ENCODE measurements around the gene SLC31A1.
"Not testable (repeated sequence)": the region's sequence is repeated elsewhere in the genome, so short reads cannot be mapped to it uniquely, and the experiment has no call there.

The SLC31A1 gene

DNA sequence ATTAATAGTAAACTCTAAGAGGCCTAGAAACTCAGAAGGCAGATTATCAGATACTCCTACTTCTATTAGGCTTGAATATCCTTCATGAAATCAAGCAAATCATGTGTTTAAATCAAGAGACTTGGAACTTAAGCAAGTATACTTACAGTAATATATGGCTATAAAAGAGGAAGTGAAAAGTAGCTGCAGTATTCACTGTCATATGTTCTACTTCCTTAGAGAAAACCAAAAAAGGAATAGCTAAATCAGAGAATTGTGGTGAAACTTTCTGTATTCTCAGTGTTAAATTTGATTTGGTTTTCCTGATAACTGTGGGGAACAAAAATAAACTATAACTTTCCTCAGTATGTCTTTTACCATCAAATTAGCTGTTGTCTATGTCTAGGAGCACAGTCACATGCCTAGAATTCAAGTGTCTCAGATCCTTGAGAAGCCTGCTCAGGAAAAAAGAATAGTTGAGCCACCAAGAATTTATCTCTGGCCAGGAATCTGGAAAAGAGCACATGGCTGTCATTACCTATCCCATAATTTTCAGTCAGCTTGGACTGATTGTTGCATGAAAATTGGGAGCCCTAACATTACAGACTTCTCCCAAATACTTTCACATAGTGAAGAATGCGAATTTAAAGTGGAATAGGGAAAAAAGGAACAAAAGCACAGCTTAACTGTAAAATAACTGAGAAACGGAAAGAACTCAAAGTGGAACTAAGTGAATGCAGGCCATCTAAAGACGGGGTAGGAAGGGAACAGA, 2.0 kb upstream of the SLC31A1 start:
- DNase-seq = no peak

DNA sequence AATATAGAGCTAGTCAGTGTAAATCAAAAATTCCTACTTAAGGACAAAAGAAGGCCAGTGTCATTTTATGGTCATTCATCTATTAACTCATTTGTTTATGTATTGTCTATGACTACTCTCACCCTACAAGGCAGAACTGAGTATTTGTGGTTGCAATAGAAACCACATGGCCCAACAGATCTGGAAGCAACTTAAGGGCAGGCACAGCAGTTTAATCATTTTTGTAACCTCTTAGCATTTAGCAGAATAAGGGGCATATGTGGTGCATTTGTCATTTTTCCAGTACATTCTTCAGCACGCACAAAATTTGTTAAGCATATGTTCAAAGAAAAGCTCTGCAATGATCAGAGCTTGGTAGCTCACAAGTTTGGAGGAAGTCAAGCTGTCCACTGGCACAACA, 1.4 kb upstream of the SLC31A1 start:
- DNase-seq = no peak

DNA sequence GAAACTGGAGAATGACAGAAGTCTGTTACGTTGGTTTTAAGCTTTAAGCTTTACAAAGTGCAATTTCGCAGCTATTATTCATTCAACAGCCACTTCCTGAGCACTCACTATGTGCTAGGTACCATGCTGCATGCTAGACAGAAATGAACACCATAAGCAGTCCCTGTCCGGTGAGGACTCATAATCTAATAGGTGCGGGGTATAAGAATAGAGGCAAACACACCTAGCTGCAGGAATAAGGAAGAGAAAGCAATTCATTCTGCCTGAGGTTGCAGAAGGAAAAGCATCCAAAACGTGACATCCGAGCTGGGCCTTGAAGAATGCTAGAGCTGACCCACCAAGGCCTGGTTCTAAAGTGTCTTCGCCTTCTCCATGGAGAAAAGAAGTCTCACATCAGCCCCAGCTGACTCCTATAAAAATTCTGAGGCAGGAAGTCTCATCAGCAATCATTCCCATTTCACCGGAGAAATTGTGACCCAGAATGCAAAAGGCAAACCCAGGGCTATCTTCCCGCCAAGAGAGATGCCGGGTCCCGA, 809 bp upstream of the SLC31A1 start:
- DNase-seq = no peak

DNA sequence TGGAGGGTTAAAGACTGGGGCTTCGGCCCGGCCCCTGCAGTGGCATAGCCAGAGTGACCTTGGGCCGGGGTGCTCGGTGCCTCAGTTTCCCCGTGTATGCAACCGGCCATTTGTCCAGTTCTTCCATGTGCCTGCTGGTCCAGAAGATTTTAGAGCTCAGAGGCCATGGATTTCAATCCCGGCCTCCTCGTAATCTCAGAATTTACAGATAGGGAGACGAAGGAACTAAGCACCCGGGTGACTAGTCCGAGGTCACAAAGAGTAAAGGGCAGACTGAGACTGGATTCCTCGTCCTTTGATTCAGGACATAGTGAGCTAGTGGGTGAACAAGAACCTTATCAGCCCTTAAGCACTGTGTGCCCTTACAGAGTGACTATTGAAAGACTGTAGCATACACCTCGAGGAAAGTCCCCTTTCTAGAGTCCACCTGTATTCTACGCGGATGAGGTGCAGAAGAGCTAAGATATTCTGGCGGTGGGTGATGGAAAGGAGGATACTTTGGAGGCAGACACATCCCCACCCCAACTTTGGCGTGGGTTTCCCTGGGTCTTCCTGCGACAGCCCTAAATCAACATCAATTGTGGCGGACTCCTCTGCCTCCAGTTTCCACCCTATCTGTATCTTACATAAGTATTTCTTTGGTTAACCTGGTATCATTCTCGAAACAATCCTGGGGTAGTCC, 597 bp downstream of the SLC31A1 start:
- no peak for DNase-seq

DNA sequence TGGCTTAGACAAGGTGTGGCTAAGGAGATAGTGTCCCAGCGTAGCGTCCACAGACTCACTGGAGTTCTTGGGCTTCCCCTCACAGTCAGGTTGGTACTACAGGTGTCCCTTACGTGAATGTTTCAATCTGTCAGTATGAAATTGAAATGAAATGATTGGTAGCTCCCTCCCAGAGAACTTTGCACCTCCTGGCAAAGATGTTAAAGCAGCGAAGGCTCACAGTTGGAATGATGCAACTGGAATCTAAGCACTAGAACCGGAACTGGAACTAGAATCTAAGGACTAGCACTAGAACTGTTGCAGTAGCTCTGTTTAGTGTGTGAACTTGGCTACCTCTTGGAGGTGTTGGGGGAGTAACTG, 1.1 kb downstream of the SLC31A1 start:
- no peak for DNase-seq

DNA sequence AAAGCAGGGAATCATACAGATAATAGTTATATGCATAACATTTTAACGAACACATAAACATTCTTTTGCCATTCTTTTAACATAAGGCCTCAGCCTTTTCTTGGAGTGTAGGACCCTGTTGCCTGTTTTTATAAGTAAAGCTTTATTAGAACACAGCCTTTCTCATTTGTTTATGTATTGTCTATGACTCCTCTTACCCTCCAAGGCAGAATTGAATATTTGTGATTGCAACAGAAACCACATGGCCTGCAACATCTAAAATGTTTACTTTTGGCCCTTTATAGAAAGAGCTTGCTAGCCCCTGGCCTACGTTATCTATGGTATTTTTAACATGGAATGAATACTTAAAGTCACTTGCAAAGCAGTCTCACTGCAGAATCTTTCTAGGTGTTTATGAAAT, 2.6 kb downstream of the SLC31A1 start:
- DNase-seq = no peak

DNA sequence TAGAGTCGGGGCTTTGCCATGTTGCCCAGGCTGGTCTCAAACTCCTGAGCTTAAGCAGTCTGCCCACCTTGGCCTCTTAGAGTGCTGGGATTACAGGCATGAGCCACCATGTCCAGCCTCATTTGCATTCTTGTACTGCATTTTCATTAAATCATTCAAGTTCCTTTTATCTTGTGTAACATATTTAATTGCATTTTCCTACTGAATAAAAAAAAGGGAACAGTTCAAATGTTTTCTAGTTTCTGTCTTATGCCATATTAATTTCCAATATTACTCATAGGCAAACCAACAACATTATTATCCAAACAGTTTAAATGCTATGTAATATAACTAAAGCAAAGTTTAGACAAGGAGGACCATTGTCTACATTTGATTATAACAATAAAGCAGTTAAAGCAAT, 6.1 kb downstream of the SLC31A1 start:
- no peak for DNase-seq

DNA sequence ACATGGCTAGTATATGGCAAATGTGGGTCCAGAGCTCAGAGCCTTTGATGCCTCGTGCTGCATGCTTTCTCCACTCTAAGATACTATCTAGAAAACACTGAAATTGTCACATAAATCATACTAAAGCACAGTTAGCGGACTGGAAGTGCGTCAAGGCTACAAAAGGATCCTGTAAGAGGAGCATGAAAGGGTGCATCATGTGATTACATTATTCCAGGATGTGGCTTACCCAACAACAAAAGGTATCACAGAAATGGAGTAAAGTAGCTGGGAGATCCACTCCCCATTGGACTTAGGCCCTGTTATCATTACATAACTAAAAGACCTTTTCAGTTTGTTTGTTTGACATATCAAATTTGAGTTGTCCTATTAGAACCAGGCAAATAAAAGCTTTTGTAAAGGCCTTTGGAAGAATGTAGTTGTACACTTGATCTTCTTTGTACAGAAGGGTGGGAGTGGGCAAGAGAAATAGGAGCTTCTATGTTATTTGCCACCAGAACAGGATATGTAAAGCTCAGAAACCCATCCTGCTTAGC, 6.9 kb downstream of the SLC31A1 start:
- DNase-seq = no peak

DNA sequence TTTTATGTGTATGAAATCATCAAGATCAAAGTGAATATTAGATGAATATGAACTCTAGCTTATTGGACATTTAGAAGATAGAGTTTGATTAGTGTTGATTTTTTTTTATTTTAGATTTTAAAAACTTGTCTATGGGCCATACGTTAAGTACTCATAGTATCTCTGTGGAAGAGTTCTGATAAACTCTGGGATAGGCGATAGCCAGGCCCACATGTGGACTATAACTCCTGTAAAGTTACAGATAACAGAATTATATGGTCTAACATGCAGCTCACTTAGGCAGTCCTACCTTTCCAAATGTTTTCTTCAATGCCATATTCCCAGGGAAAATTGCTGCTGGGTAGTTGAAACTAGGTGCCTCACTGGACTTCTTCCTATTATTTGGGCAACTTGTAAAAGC, 10.4 kb downstream of the SLC31A1 start:
- no peak for DNase-seq

DNA sequence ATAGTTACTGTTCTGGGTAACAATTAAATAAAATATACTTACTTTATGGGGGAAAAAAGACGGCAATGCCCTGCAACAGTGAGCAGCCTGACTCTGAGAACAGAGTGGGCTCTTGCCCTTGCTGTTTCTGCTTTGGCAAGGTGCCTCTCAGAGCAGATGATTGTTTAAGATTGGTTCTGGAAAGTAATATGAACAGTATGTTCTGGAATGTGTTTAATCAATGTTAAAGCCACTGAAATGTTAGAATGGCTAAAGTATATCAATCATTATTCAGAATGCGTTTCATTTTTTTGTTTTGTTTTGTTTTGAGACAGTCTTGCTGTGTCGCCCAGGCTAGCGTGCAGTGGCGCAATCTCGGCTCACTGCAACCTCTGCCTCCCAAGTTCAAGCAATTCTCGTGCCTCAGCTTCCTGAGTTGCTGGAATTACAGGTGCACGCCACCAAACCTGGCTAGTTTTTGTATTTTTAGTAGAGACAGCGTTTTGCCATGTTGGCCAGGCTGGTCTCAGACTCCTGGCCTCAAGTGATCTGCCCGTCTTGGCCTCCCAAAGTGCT, 14.4 kb downstream of the SLC31A1 start:
- not testable (repeated sequence) for DNase-seq

DNA sequence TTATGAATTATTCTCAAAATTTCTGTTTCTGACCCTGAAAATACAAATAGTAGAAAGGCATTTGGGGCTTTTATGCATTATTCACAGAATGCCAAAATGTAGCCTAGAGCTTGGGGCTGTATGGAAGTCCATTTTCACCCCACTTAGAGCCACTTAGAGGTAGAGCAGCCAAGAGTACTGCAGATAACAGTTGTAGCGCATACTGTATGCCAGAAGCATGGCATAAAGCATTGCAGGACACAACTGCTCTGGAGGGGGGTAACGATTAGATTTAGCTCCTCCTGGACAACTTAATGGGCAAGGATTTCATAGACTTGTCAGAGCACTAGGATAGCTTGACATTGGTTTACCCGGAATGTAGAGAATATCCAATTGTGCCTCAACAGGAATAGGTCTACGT, 15.7 kb downstream of the SLC31A1 start:
- DNase-seq = no peak

DNA sequence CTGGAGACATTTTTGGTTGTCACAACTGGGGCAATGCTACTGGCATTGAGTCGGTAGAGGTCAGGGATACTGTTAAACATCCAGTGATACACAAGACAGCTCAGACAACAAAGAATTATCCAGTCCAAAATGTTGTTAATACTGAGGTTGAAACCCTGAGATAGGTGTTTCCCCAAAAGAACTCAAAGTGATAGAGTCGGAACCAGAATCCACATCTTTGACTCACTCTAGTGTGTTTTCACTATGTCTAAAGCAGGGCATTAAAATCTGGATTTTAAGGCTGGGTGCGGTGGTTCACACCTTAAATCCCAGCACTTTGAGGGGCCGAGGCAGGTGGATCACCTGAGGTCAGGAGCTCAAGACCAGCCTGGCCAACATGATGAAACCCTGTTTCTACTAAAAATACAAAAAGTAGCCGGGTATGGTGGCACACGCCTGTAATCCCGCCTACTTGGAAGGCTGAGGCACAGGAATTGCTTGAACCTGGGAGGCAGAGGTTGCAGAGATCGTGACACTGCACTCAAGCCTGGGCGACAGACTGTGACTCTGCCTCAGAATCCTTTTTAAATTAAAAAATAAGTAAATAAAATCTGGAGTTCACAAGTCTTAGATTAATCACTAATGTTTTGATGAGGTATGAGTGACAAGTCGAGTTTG, 17.0 kb downstream of the SLC31A1 start:
- DNase-seq = no peak

DNA sequence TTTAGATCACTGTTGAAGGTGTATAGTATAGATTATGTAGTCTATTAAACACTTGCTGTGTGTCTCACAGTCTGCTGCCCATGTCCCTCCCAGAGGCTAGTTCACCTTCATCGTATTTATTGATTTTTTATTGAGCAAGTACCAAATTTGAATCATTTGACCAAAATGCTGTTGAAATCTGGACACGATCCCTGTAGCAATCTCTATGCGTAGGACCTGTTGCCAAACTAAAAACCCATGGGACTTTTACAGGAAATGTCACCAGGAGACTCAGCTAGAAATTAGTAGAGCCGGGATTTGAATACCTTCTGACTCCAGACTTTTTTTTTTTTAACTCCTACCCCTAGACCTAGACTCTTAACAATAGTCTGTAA, 17.5 kb downstream of the SLC31A1 start:
- no peak for DNase-seq

DNA sequence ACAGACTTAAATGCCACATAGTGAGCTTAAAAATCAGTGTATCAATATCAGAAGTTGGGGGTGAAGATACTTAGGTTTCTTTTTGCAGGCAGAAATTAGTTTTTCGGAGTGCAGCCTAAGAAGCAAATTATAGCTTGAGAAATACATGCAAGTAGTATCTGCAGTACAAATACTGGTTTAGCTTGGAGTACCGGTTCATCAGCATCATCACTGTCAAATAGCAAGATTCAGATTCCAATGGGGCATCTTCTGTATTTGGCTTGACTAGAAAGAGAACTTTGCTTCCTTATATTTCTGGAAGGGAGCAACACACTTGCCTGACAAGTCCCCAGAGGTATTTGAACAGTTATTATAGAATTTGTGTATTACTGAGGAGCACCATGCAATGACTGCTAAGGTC, 19.8 kb downstream of the SLC31A1 start:
- no peak for DNase-seq

DNA sequence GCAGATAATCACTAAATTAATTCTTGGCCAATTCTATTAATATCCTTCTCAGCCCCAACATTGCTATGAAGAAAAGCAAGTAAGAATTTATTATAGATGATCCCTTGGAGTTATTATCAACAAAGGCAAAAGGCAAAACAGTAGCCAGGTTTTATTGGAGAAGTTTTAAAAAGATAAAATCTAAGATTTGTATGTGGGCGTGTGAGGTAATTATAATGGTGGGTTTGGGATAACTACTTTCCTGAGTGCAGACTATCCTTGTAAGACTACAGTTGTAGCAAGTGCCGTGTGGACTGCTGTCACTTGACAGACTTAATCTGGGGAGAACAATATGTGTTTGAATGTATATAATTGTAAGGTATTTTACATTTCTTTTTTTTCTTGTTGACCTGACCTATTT, 23.2 kb downstream of the SLC31A1 start:
- no peak for DNase-seq

DNA sequence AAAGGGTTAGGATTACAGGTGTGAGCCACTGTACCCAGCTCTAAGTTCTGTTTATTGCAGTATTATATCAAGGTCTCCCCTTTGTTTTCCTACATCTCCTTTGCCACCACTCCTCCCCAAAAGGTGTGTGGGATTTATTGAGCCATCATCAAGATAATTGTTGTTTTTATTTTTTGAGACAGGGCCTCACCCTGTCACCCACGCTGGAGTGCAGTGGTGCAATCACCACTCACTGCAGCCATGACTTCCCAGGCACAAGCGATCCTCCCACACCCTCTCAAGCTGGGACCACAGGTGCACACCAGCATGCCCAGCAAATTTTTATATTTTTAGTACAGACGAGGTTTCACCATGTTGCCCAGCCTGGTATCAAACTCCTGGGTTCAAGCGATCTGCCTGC, 24.6 kb downstream of the SLC31A1 start:
- no peak for DNase-seq

DNA sequence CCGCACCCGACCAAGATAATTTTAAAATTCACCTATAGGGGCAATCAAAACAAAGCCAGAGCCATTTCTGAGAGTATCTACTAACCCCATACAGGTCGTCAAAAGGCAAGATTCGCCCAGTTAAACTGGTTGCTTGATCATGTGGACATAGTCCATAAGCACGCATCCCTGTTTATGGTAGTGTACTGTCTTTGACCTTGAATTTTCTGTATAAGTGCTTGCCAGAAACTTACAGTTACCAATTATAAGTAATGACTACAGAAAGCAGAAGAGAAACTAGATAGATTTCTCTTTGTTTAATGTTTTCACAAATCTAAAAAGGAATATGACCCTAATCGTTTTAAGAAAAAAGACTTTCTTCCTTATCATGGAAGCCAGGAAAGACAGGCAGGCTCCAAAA, 25.6 kb downstream of the SLC31A1 start:
- no peak for DNase-seq

DNA sequence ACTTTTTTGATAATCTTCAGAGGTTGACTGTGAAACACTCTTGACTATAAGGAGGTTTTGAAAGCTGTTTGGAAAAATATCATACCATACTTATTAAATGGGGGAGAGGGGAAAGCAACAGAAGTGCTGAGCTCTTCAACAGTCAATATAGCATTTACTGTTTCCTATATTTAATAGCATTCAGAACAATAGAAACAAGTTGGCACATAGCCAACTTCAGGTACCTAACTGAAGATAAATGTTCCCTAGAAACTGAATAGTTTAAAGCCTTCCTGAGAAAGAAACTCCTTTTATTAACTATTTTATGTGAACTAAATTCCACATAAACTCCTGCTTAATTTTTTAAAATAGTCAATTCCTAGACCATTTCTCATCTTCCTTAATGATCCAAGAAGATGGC, 26.3 kb downstream of the SLC31A1 start:
- no peak for DNase-seq

DNA sequence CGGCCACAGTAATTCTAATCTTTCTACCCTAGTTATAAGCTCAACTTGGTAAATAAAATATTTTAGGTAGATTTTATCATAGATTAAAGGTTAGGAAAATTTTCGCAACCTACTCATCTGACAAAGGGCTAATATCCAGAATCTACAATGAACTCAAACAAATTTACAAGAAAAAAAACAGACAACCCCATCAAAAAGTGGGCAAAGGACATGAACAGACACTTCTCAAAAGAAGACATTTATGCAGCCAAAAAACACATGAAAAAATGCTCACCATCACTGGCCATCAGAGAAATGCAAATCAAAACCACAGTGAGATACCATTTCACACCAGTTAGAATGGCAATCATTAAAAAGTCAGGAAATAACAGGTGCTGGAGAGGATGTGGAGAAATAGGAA, 28.3 kb downstream of the SLC31A1 start:
- DNase-seq = not testable (repeated sequence)

DNA sequence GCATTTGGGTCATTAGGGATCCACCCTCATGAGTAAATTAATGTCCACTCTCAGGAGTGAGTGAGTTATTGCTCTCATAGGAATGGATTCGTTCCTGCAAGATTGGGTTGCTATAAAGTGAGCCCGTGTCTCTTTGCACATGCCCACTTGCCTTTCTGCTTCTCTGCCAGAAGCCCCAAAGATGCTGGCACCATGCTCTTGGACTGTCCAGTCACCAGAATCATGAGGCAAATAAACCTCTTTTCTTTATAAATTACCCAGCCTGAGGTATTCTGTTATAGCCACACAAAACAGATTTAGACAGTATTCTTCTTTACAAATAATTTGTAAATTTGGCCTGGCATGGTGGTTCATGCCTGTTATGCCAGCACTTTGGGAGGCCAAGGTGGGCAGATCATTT, 29.5 kb downstream of the SLC31A1 start:
- DNase-seq = no peak

DNA sequence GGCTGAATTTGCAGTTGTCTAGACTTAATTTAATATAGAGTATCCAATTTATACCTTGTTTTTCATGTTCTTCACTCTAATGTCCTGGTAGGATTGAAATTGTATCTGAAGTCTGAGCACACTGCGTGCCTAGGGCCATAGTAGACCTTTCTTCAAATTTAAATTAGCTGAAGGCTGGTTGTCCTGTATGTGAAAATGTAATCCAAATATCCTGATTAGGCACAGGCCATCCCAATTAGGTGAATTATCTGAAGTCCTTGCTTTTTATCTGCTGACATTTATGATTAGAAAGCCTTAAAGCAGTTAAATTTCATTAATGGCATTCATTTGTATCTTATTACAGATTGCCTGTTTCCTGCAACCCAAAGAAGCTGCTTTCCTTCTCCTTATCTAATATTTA, 33.6 kb downstream of the SLC31A1 start:
- no peak for DNase-seq

DNA sequence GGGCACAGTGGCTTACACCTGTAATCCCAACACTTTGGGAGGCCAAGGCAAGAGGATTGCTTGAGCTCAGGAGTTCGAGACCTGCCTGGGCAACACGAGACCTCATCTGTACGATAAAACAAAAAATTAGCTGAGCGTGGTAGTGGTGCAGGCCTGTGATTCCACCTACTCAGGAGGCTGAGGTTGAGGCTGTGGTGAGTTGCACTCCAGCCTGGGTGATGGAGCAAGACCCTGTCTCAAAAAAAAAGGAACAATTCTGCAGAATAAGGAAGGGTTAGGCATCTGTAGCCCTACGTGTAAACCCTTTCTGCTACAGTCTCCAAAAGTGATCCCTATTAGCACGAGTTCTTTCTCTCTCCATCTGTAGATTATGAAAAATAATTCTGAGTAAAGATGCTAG, 34.1 kb downstream of the SLC31A1 start:
- no peak for DNase-seq

DNA sequence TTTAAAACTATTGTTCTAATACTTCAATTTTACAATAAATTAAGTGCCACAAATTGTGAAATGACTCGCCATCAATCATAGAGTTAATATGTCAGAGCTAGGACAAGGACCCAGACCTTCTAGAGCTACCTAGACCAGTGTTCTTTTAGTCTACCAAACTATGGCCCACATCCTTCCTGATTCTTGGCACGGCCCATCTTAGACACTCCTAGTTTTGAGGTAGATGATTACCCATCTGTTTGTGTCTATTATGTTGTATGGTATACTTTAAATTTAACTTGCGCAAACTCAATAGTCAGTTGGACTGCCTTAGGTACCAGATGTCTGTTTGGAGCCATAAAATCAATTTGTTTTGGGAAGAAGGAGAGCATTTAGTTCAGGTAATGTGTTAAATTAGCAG, 36.5 kb downstream of the SLC31A1 start:
- no peak for DNase-seq

Data from right kidney (tissue), 1 donor.